ENCODE results near the gene KIR2DL3. TPM values are rescaled to one million over a fixed set of nuclear protein-coding genes. Genes with fewer than 3 reads are reported as not detected.

The KIR2DL3 gene
- total and polyA plus RNA-seq, 2 of the 13 experiments (the other 11 are each of a cell fraction or from before 2014, with no cell fraction given) = not detected

- H3K36me3 ChIP-seq (replicated peaks in 1 of 2; ENCODE audit: control insufficient read depth in 1 of 2, insufficient read depth in 2 of 2, low read length in 2 of 2) = no peaks in the 10 kb centered on the region
- intact Hi-C loops (cut with micrococcal nuclease; ENCODE audit: unreplicated experiment) = no loop called here
- no peak overlapping the region for H2AFZ ChIP-seq (ENCODE audit: low read length)
- no peak overlapping the region for H3K27ac ChIP-seq (ENCODE audit: extremely low read length, insufficient read depth, low read length)
- FAIRE-seq = no peak
- no peak overlapping the region for H3K4me2 ChIP-seq (ENCODE audit: low read depth, low read length)
- no peak for ATAC-seq
- H3K9me3 ChIP-seq (ENCODE audit: low read length) = no peaks in the 10 kb centered on the region
- TF ChIP-seq ZNF558 (CRISPR knock-in tag; IDR thresholded peaks at IDR 0.05; ENCODE audit: borderline replicate concordance) (no peak), TCF12 (IDR thresholded peaks at IDR 0.05) (no peak), TCF12 (CRISPR knock-in tag; IDR thresholded peaks at IDR 0.05) (no peak), NBN (conservative IDR thresholded peaks at IDR 0.05) (no peak), ZNF280D (CRISPR knock-in tag; IDR thresholded peaks at IDR 0.05) (no peak), HOXA5 (CRISPR knock-in tag; IDR thresholded peaks at IDR 0.05) (no peak), ISX (CRISPR knock-in tag; conservative IDR thresholded peaks at IDR 0.05) (no peak), AGO1 (IDR thresholded peaks at IDR 0.05; ENCODE audit: low read depth, low read length, poor library complexity, severe bottlenecking) (no peak)
- TF ChIP-seq, protein P1, sequence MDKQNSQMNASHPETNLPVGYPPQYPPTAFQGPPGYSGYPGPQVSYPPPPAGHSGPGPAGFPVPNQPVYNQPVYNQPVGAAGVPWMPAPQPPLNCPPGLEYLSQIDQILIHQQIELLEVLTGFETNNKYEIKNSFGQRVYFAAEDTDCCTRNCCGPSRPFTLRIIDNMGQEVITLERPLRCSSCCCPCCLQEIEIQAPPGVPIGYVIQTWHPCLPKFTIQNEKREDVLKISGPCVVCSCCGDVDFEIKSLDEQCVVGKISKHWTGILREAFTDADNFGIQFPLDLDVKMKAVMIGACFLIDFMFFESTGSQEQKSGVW (CRISPR knock-in tag; IDR thresholded peaks at IDR 0.05; ENCODE audit: borderline replicate concordance) = no peak
- TF ChIP-seq, protein P2, sequence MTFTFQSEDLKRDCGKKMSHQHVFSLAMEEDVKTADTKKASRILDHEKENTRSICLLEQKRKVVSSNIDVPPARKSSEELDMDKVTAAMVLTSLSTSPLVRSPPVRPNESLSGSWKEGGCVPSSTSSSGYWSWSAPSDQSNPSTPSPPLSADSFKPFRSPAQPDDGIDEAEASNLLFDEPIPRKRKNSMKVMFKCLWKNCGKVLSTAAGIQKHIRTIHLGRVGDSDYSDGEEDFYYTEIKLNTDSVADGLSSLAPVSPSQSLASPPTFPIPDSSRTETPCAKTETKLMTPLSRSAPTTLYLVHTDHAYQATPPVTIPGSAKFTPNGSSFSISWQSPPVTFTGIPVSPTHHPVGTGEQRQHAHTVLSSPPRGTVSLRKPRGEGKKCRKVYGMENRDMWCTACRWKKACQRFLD (CRISPR knock-in tag; IDR thresholded peaks at IDR 0.05; ENCODE audit: borderline replicate concordance) = no peak
- TF ChIP-seq, protein P3, sequence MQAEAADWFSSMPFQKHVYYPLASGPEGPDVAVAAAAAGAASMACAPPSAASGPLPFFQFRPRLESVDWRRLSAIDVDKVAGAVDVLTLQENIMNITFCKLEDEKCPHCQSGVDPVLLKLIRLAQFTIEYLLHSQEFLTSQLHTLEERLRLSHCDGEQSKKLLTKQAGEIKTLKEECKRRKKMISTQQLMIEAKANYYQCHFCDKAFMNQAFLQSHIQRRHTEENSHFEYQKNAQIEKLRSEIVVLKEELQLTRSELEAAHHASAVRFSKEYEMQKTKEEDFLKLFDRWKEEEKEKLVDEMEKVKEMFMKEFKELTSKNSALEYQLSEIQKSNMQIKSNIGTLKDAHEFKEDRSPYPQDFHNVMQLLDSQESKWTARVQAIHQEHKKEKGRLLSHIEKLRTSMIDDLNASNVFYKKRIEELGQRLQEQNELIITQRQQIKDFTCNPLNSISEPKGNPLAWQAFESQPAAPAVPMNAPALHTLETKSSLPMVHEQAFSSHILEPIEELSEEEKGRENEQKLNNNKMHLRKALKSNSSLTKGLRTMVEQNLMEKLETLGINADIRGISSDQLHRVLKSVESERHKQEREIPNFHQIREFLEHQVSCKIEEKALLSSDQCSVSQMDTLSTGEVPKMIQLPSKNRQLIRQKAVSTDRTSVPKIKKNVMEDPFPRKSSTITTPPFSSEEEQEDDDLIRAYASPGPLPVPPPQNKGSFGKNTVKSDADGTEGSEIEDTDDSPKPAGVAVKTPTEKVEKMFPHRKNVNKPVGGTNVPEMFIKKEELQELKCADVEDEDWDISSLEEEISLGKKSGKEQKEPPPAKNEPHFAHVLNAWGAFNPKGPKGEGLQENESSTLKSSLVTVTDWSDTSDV (CRISPR knock-in tag; IDR thresholded peaks at IDR 0.05) = no peak
- TF ChIP-seq, protein P4, sequence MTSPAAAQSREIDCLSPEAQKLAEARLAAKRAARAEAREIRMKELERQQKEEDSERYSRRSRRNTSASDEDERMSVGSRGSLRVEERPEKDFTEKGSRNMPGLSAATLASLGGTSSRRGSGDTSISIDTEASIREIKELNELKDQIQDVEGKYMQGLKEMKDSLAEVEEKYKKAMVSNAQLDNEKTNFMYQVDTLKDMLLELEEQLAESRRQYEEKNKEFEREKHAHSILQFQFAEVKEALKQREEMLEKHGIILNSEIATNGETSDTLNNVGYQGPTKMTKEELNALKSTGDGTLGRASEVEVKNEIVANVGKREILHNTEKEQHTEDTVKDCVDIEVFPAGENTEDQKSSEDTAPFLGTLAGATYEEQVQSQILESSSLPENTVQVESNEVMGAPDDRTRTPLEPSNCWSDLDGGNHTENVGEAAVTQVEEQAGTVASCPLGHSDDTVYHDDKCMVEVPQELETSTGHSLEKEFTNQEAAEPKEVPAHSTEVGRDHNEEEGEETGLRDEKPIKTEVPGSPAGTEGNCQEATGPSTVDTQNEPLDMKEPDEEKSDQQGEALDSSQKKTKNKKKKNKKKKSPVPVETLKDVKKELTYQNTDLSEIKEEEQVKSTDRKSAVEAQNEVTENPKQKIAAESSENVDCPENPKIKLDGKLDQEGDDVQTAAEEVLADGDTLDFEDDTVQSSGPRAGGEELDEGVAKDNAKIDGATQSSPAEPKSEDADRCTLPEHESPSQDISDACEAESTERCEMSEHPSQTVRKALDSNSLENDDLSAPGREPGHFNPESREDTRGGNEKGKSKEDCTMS (CRISPR knock-in tag; conservative IDR thresholded peaks at IDR 0.05) = no peak
- ChIA-PET CTCF (ENCODE audit: low intra/inter-chr PET ratio, low total read pairs) (no interaction called here), POLR2A (no interaction called here)
- H3K79me2 ChIP-seq (ENCODE audit: insufficient read depth, low read length) = no peaks in the 10 kb centered on the region
- no peak for DNase-seq (ENCODE audit: low spot score)
- in situ Hi-C loops (cut with HindIII; ENCODE audit: extremely low pct_ligation_motif_present, low pct_unique_long_range_greater_than_20kb) = no loop called here
- H3K4me3 ChIP-seq (replicated peaks in 1 of 3; ENCODE audit: insufficient read depth in 1 of 3, low read depth in 2 of 3, low read length in 3 of 3) = no peak overlapping the region
- H4K20me1 ChIP-seq (ENCODE audit: insufficient read depth, low read length) = no peaks in the 10 kb centered on the region
- H3K9ac ChIP-seq (ENCODE audit: insufficient read depth, low read depth, low read length) = no peak overlapping the region
- peaks cover 0 to 8% of the 10 kb centered on the region in 2 experiments; a peak in 1 of 5 replicates for H3K27me3 ChIP-seq (ENCODE audit: control insufficient read depth in 1 of 2, insufficient read depth in 2 of 2, low read length in 2 of 2)
- WGBS (ENCODE audit: low lambda C conversion rate) = under 1% methylated on average over 4 of the region's 4 CpGs
- BruUV-seq (replicated peaks) = no TSS peak
- no peaks in the 10 kb centered on the region for H3K4me1 ChIP-seq (ENCODE audit: insufficient read depth, low read length)
These were observed 46.1 kb upstream of the KIR2DL3 start for GRCh38 chr19:54692298-54692615.

Data from HepG2 (cell line).